ENCODE results near the gene ULK1. TPM values are rescaled to one million over a fixed set of nuclear protein-coding genes. Genes with fewer than 3 reads are reported as not detected.

The ULK1 gene
- total and polyA plus RNA-seq, 2 donors from 2014 or later = 11.4 to 33.4 TPM

- intact Hi-C loops (cut with DNase I) = no loop called here
- peaks cover 0 to 46% (median 10%) of the 10 kb centered on the region in 3 donors for H3K36me3 ChIP-seq (ENCODE audit: control insufficient read depth in 2 of 3, insufficient read depth in 3 of 3, low read length in 3 of 3)
- FAIRE-seq = no peak
- no peaks in the 10 kb centered on the region for H3K4me1 ChIP-seq (ENCODE audit: control insufficient read depth in 2 of 3, insufficient read depth in 2 of 3, low read depth in 1 of 3, low read length in 3 of 3)
- H3K27ac ChIP-seq (ENCODE audit: low read depth in 2 of 2, low read length in 2 of 2) = no peak overlapping the region
- no peak overlapping the region for H3K4me3 ChIP-seq (ENCODE audit: low read length in 3 of 3)
- no peaks in the 10 kb centered on the region for H3K27me3 ChIP-seq (ENCODE audit: control insufficient read depth, insufficient read depth, low read length)
- H3K9ac ChIP-seq (ENCODE audit: low read length in 3 of 3) = no peak overlapping the region
- DNase-seq = peak in 2 of 5 donors; percentile 6 to 60
- no peaks in the 10 kb centered on the region for H3K9me3 ChIP-seq (ENCODE audit: control insufficient read depth in 2 of 3, insufficient read depth in 1 of 3, low read length in 3 of 3)
- TF ChIP-seq, protein P1, sequence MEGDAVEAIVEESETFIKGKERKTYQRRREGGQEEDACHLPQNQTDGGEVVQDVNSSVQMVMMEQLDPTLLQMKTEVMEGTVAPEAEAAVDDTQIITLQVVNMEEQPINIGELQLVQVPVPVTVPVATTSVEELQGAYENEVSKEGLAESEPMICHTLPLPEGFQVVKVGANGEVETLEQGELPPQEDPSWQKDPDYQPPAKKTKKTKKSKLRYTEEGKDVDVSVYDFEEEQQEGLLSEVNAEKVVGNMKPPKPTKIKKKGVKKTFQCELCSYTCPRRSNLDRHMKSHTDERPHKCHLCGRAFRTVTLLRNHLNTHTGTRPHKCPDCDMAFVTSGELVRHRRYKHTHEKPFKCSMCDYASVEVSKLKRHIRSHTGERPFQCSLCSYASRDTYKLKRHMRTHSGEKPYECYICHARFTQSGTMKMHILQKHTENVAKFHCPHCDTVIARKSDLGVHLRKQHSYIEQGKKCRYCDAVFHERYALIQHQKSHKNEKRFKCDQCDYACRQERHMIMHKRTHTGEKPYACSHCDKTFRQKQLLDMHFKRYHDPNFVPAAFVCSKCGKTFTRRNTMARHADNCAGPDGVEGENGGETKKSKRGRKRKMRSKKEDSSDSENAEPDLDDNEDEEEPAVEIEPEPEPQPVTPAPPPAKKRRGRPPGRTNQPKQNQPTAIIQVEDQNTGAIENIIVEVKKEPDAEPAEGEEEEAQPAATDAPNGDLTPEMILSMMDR (IDR thresholded peaks at IDR 0.05; ENCODE audit: borderline replicate concordance, extremely low read depth, insufficient read depth) = no peak
These were observed 17.5 kb downstream of the ULK1 start for GRCh38 chr12:131911851-131912477.

DNA sequence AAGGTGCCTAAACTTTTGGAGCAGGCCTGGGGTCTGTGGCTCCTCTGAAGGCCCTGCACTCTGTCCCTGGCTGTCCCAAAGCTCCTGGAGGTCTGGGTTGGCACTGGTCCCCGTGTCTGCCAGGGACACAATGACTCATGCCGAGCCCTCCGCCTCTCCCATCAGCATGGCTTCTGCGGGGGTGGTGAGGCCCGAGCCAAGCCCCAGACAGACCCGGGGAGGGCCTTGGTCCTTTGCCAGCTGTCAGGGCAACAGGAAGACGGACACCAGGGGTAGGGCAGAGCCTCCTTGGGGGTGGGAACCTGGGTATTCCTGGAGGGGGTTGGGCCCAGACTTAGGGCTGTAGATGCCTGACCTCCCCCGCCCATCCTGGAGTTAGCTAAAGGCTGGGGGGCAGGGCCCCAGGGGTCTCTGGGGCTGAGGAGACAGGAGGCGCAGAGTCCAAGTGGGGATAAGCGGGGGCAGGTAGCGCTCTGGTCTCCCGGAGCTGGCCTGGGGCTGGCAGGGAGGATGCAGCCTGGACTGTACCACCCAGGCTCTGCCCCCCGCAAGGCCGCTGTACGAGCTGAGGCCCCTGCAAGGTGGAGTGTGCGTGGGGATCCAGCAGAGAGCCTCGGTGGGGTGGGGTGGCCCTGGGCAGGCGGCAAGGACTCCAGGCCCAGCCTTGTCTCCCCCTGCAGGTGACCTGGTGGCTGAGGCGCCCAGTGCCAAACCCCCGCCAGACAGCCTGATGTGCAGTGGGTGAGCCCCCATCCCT lies 18.3 kb downstream of the ULK1 start:
- Histone ChIP-seq H3K4me1 (ENCODE audit: control insufficient read depth in 2 of 3, insufficient read depth in 2 of 3, low read depth in 1 of 3, low read length in 3 of 3) (no peaks in the 10 kb centered on the region), H3K27me3 (ENCODE audit: control insufficient read depth, insufficient read depth, low read length) (no peaks in the 10 kb centered on the region), H3K36me3 (ENCODE audit: control insufficient read depth in 2 of 3, insufficient read depth in 3 of 3, low read length in 3 of 3) (peaks cover 0 to 43% (median 10%) of the 10 kb centered on the region in 3 donors), H3K27ac (ENCODE audit: low read depth in 2 of 2, low read length in 2 of 2) (no peak overlapping the region), H3K9ac (ENCODE audit: low read length in 3 of 3) (no peak overlapping the region), H3K9me3 (ENCODE audit: control insufficient read depth in 2 of 3, insufficient read depth in 1 of 3, low read length in 3 of 3) (no peaks in the 10 kb centered on the region), H3K4me3 (ENCODE audit: low read length in 3 of 3) (no peak overlapping the region)
- DNase-seq (peak in 3 of 5 donors; percentile 9 to 93 (median 35)), FAIRE-seq (no peak)
- intact Hi-C loops (cut with DNase I) = no loop called here
- TF ChIP-seq, protein P1 (IDR thresholded peaks at IDR 0.05; ENCODE audit: borderline replicate concordance, extremely low read depth, insufficient read depth) = no peak

DNA sequence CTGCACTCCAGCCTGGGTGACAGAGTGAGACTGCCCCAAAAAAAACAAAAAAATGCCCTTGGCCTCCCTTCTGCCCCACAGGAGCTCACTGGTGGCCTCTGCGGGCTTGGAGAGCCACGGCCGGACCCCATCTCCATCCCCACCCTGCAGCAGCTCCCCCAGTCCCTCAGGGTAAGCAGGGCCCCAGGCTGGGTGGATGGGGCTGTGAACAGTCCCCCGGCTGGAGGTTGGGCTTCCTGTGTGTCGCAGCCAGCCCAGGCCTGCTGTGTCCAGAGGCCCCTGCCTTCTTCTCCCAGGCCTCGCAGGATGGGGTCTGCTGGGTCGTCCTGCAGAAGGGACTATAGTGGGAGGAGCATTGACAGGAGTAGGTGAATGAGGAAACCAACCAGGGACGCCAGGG lies 19.2 kb downstream of the ULK1 start:
- H3K27me3 ChIP-seq (ENCODE audit: control insufficient read depth, insufficient read depth, low read length) = no peaks in the 10 kb centered on the region
- no peak overlapping the region for H3K27ac ChIP-seq (ENCODE audit: low read depth in 2 of 2, low read length in 2 of 2)
- no peak overlapping the region for H3K4me3 ChIP-seq (ENCODE audit: low read length in 3 of 3)
- FAIRE-seq = no peak
- peaks cover 0 to 43% (median 10%) of the 10 kb centered on the region in 3 donors for H3K36me3 ChIP-seq (ENCODE audit: control insufficient read depth in 2 of 3, insufficient read depth in 3 of 3, low read length in 3 of 3)
- H3K9ac ChIP-seq (ENCODE audit: low read length in 3 of 3) = no peak overlapping the region
- H3K4me1 ChIP-seq (ENCODE audit: control insufficient read depth in 2 of 3, insufficient read depth in 2 of 3, low read depth in 1 of 3, low read length in 3 of 3) = no peaks in the 10 kb centered on the region
- H3K9me3 ChIP-seq (ENCODE audit: control insufficient read depth in 2 of 3, insufficient read depth in 1 of 3, low read length in 3 of 3) = no peaks in the 10 kb centered on the region
- intact Hi-C loops (cut with DNase I) = no loop called here
- TF ChIP-seq, protein P1 (IDR thresholded peaks at IDR 0.05; ENCODE audit: borderline replicate concordance, extremely low read depth, insufficient read depth) = no peak
- DNase-seq = no peak
